Measurements from ENCODE around the gene TAMALIN. TPM values are rescaled to one million over a fixed set of nuclear protein-coding genes. Genes with fewer than 3 reads are reported as not detected.

Gene TAMALIN
- total RNA-seq, 1 donor from 2014 or later: 11.1 TPM

DNA sequence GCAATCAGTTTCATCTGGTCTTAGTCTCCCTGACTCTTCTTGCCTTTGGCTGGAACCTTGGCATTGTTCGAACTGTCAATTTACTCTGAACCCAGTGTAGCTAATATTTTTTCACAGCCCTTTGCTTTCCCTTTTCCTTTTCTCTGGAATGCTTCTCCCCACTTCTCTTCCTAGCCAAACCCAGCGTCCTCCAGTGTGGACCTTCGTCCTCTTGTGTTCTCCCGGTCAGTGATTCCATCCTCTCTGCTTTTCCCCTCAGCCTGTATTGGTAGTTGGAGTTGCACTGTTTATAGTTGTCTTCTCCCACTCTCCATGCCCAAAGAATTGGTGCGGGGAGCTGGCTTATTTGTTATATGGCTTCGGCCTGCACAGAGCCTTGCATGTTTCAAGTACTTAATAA lies 45.9 kb upstream of the TAMALIN start:
- H3K27ac Mint-ChIP-seq (ENCODE audit: unreplicated experiment): no peak overlapping the region
- H3K36me3 Mint-ChIP-seq (ENCODE audit: low read depth): no peaks in the 10 kb centered on the region
- no peak for DNase-seq (ENCODE audit: low spot score)

DNA sequence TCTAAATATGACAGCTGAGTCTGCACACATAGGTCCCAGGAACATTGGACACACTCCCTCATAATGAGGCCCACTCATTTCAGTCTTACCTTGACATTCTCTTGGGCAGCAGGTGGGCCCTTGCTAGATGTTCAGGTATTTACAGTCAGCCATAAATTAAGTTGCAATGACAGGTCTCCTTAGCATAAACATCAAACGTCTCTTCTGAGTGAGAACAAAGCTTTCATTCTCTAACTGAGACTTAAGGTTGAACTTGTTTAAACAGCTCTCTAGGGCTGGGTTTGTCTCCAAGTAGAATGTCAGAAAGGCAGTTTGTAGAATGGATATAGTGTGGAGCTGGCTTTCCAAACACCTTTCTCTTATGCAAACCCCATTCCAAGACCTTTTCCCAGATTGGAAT lies 44.9 kb upstream of the TAMALIN start:
- TF ChIP-seq, protein P1, sequence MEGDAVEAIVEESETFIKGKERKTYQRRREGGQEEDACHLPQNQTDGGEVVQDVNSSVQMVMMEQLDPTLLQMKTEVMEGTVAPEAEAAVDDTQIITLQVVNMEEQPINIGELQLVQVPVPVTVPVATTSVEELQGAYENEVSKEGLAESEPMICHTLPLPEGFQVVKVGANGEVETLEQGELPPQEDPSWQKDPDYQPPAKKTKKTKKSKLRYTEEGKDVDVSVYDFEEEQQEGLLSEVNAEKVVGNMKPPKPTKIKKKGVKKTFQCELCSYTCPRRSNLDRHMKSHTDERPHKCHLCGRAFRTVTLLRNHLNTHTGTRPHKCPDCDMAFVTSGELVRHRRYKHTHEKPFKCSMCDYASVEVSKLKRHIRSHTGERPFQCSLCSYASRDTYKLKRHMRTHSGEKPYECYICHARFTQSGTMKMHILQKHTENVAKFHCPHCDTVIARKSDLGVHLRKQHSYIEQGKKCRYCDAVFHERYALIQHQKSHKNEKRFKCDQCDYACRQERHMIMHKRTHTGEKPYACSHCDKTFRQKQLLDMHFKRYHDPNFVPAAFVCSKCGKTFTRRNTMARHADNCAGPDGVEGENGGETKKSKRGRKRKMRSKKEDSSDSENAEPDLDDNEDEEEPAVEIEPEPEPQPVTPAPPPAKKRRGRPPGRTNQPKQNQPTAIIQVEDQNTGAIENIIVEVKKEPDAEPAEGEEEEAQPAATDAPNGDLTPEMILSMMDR (IDR thresholded peaks at IDR 0.05): no peak
- no peaks in the 10 kb centered on the region for H3K4me1 Mint-ChIP-seq (ENCODE audit: low read depth)
- no peak overlapping the region for H3K4me3 Mint-ChIP-seq (ENCODE audit: unreplicated experiment)
- peaks cover 5% of the 10 kb centered on the region for H3K9me3 Mint-ChIP-seq (ENCODE audit: low read depth)
- DNase-seq (ENCODE audit: low spot score): no peak
- no peak overlapping the region for H3K27ac Mint-ChIP-seq (ENCODE audit: unreplicated experiment)
- no peaks in the 10 kb centered on the region for H3K36me3 Mint-ChIP-seq (ENCODE audit: low read depth)
- no peaks in the 10 kb centered on the region for H3K27me3 Mint-ChIP-seq (ENCODE audit: low read depth)

More for the DNA sequence above, 45.9 kb upstream of the TAMALIN start:
- TF ChIP-seq, protein P1 (IDR thresholded peaks at IDR 0.05): no peak
- no peaks in the 10 kb centered on the region for H3K4me1 Mint-ChIP-seq (ENCODE audit: low read depth)
- no peak overlapping the region for H3K4me3 Mint-ChIP-seq (ENCODE audit: unreplicated experiment)
- peaks cover 5% of the 10 kb centered on the region for H3K9me3 Mint-ChIP-seq (ENCODE audit: low read depth)
- no peaks in the 10 kb centered on the region for H3K27me3 Mint-ChIP-seq (ENCODE audit: low read depth)

DNA sequence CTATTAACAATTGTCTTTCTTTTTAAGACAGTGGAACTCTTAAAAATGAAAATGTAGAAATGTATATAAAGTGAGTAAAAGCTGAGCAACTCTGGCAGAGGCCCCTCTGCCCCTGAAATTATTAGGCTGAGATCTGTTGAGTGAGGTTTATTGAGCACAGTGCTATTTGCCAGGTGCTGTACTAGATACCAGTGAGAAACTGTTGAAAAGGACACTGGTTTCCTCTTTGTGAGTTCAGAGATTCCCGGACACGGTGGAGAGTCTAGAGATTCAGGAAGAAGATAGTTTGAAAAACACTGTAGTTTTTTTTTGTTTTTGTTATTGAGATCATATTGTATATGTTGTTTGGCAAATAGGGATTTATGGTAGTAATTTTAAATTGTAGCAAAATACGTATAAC lies 44.0 kb upstream of the TAMALIN start:
- no peak overlapping the region for H3K27ac Mint-ChIP-seq (ENCODE audit: unreplicated experiment)
- TF ChIP-seq, protein P1 (IDR thresholded peaks at IDR 0.05): no peak
- H3K4me1 Mint-ChIP-seq (ENCODE audit: low read depth): no peaks in the 10 kb centered on the region
- no peak overlapping the region for H3K4me3 Mint-ChIP-seq (ENCODE audit: unreplicated experiment)
- peaks cover 5% of the 10 kb centered on the region for H3K9me3 Mint-ChIP-seq (ENCODE audit: low read depth)
- no peaks in the 10 kb centered on the region for H3K27me3 Mint-ChIP-seq (ENCODE audit: low read depth)
- DNase-seq (ENCODE audit: low spot score): no peak
- no peaks in the 10 kb centered on the region for H3K36me3 Mint-ChIP-seq (ENCODE audit: low read depth)

DNA sequence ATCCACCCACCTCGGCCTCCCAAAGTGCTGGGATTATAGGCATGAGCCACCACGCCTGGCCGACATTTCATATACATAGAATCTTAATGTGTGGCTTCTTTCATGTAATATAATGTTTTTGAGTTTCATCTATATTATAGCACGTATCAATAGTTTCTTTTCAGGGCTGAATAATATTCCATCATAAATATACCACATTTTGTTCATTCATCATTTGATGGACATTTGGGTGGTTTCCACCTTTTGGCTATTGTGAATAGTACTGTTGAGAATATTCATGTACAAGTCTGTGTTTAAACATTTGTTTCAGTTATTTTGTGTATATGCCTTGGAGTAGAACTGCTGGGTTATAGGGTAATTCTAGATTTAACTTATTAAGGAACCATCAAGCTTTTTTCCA lies 43.3 kb upstream of the TAMALIN start:
- H3K27ac Mint-ChIP-seq (ENCODE audit: unreplicated experiment): no peak overlapping the region
- TF ChIP-seq, protein P1 (IDR thresholded peaks at IDR 0.05): no peak
- H3K4me3 Mint-ChIP-seq (ENCODE audit: unreplicated experiment): no peak overlapping the region
- H3K4me1 Mint-ChIP-seq (ENCODE audit: low read depth): no peaks in the 10 kb centered on the region
- DNase-seq (ENCODE audit: low spot score): no peak
- H3K27me3 Mint-ChIP-seq (ENCODE audit: low read depth): no peaks in the 10 kb centered on the region
- peaks cover 5% of the 10 kb centered on the region for H3K9me3 Mint-ChIP-seq (ENCODE audit: low read depth)
- no peaks in the 10 kb centered on the region for H3K36me3 Mint-ChIP-seq (ENCODE audit: low read depth)

DNA sequence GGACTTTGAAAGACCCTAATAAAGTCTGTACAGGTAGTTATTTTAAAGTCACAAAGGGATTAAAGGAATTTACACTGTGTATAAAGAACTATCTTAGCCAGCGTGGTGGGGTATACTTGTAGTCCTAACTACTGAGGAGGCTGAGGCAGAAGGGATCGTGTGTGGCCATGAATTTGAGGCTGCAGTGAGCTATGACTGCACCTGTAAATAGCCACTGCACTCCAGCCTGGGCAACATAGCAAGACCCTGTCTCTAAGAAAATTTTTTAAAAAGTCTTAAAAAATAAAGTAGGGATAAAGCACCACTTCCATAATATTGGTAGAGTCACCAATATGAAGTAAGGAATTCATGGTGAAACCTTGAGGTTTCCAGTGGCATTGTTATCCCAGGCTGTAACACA lies 37.1 kb upstream of the TAMALIN start:
- Mint-ChIP-seq H3K27ac (ENCODE audit: unreplicated experiment) (no peak overlapping the region), H3K36me3 (ENCODE audit: low read depth) (no peaks in the 10 kb centered on the region), H3K4me1 (ENCODE audit: low read depth) (peaks cover 47% of the 10 kb centered on the region), H3K27me3 (ENCODE audit: low read depth) (no peaks in the 10 kb centered on the region), H3K9me3 (ENCODE audit: low read depth) (peaks cover 5% of the 10 kb centered on the region), H3K4me3 (ENCODE audit: unreplicated experiment) (no peak overlapping the region)
- DNase-seq (ENCODE audit: low spot score): no peak
- TF ChIP-seq, protein P1 (IDR thresholded peaks at IDR 0.05): no peak

Measured in chondrocyte (in vitro differentiated cells).